ENCODE measurements around the gene HSBP1L1. TPM values are rescaled to one million over a fixed set of nuclear protein-coding genes. Genes with fewer than 3 reads are reported as not detected.

HSBP1L1 gene
- total RNA-seq, 1 donor from 2014 or later, result 28.2 TPM

DNA sequence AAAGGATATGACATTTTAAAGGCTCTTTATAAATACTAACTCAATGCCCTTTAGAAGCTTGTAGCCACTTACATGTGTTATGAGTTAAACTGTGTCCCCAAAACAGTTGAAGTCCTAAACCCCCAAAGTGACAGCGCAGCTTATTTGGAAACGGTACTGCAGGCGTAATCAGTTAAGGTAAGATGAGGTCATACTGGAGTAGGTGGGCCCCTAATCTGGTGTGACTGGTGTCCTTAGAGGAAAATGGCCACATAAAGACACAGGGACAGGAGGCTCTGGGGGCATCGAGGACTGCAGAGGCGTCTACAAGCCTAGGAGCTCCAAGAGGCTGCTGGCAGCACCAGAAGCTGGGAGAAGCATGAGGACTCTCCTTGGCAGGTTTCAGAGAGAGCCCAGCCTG, 15.4 kb downstream of the HSBP1L1 start:
- peaks cover 13% of the 10 kb centered on the region for H3K36me3 ChIP-seq (ENCODE audit: control insufficient read depth, insufficient read depth, low read length)
- no peak overlapping the region for H3K4me3 ChIP-seq (ENCODE audit: low read depth, low read length)
- no peak for FAIRE-seq
- H3K27me3 ChIP-seq (ENCODE audit: control insufficient read depth, insufficient read depth, low read length), result no peaks in the 10 kb centered on the region
- DNase-seq (ENCODE audit: low read depth), result no peak
- TF ChIP-seq, protein P1, sequence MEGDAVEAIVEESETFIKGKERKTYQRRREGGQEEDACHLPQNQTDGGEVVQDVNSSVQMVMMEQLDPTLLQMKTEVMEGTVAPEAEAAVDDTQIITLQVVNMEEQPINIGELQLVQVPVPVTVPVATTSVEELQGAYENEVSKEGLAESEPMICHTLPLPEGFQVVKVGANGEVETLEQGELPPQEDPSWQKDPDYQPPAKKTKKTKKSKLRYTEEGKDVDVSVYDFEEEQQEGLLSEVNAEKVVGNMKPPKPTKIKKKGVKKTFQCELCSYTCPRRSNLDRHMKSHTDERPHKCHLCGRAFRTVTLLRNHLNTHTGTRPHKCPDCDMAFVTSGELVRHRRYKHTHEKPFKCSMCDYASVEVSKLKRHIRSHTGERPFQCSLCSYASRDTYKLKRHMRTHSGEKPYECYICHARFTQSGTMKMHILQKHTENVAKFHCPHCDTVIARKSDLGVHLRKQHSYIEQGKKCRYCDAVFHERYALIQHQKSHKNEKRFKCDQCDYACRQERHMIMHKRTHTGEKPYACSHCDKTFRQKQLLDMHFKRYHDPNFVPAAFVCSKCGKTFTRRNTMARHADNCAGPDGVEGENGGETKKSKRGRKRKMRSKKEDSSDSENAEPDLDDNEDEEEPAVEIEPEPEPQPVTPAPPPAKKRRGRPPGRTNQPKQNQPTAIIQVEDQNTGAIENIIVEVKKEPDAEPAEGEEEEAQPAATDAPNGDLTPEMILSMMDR (IDR thresholded peaks at IDR 0.05; ENCODE audit: insufficient read depth, low read length, severe bottlenecking), result no peak

DNA sequence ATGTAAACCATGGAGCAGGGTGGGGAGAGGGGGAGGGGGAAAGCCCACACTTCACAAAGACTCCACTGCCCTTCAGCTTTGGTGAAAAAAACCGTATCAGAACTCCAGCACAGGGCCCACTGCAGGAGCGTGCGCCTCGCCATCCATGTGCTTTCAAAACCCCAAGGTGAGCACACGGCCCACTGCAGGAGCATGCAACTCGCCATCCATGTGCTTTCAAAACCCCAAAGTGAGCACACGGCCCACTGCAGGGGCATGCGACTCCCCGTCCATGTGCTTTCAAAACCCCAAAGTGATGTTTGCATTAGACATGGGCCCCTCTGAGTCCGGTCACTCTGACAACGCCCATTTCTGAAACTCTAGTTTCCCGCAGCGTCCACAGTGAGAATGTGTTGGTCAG, 16.1 kb downstream of the HSBP1L1 start:
- H3K36me3 ChIP-seq (ENCODE audit: control insufficient read depth, insufficient read depth, low read length), result peaks cover 11% of the 10 kb centered on the region
- TF ChIP-seq, protein P1 (IDR thresholded peaks at IDR 0.05; ENCODE audit: insufficient read depth, low read length, severe bottlenecking), result no peak
- H3K27me3 ChIP-seq (ENCODE audit: control insufficient read depth, insufficient read depth, low read length), result no peaks in the 10 kb centered on the region
- H3K4me3 ChIP-seq (ENCODE audit: low read depth, low read length), result no peak overlapping the region
- FAIRE-seq, result no peak
- no peak for DNase-seq (ENCODE audit: low read depth)

DNA sequence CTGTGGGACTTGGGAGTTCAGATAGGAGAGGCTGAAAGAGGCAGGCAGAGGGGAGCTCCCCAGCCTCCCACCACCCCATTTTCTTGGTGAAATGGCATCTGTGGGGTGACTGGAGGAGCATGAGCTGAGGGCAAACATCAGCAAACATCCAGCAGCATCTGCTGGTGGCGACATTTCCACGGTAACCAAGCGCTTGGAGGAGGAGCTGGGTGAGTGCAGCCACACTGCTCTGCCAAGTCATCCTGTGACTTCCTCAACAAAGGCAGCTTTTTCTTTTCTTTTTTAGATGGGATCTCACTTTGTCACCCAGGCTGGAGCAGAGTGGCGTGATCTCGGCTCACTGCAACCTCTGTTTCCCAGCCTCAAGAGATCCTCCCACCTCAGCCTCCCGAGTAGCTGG, 18.3 kb downstream of the HSBP1L1 start:
- TF ChIP-seq, protein P1 (IDR thresholded peaks at IDR 0.05; ENCODE audit: insufficient read depth, low read length, severe bottlenecking), result no peak
- Histone ChIP-seq H3K27me3 (ENCODE audit: control insufficient read depth, insufficient read depth, low read length) (no peaks in the 10 kb centered on the region), H3K4me3 (ENCODE audit: low read depth, low read length) (no peak overlapping the region), H3K36me3 (ENCODE audit: control insufficient read depth, insufficient read depth, low read length) (peaks cover 15% of the 10 kb centered on the region)
- FAIRE-seq (no peak), DNase-seq (ENCODE audit: low read depth) (no peak)

DNA sequence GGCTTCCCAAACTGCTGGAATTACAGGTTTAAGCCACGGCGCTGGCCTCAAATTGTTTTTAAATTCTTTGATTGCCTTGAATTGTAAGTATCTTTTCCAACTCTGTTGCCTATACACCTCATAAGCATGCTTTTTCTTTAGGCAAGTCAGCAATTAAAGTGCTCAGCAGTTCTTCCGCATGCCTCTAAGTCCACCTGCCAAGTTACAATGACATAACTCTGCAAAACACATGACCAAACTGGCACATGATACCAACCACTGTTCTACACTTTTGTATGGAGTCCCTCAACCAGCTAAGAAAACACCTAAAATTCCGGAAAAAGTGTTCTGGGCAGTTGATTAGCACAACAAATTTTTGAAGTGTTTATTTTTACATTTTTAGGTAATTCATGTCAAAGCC, 18.8 kb downstream of the HSBP1L1 start:
- H3K27me3 ChIP-seq (ENCODE audit: control insufficient read depth, insufficient read depth, low read length), result no peaks in the 10 kb centered on the region
- peak; percentile 41 for DNase-seq (ENCODE audit: low read depth)
- no peak for FAIRE-seq
- no peak overlapping the region for H3K4me3 ChIP-seq (ENCODE audit: low read depth, low read length)
- TF ChIP-seq, protein P1 (IDR thresholded peaks at IDR 0.05; ENCODE audit: insufficient read depth, low read length, severe bottlenecking), result no peak
- peaks cover 15% of the 10 kb centered on the region for H3K36me3 ChIP-seq (ENCODE audit: control insufficient read depth, insufficient read depth, low read length)

DNA sequence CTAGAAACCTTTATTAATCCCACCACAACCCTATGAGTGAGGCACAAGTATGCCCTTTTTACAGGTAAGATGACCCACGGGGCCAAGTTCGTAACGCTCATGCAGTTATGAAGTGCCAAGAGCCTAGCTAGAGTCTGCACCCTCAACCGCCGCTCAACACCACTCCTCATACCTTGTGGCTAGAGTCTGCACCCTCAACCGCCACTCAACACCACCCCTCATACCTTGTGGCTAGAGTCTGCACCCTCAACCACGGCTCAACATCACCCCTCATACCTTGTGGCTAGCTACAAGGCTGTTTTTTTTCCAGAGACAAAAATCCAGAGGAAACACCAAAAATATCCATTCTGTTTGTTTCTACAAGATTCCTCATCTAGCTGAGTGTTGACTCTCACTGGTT, 19.4 kb downstream of the HSBP1L1 start:
- DNase-seq (ENCODE audit: low read depth) (no peak), FAIRE-seq (no peak)
- H3K4me3 ChIP-seq (ENCODE audit: low read depth, low read length), result no peak overlapping the region
- TF ChIP-seq, protein P1 (IDR thresholded peaks at IDR 0.05; ENCODE audit: insufficient read depth, low read length, severe bottlenecking), result no peak
- H3K36me3 ChIP-seq (ENCODE audit: control insufficient read depth, insufficient read depth, low read length), result peaks cover 15% of the 10 kb centered on the region
- H3K27me3 ChIP-seq (ENCODE audit: control insufficient read depth, insufficient read depth, low read length), result no peaks in the 10 kb centered on the region

DNA sequence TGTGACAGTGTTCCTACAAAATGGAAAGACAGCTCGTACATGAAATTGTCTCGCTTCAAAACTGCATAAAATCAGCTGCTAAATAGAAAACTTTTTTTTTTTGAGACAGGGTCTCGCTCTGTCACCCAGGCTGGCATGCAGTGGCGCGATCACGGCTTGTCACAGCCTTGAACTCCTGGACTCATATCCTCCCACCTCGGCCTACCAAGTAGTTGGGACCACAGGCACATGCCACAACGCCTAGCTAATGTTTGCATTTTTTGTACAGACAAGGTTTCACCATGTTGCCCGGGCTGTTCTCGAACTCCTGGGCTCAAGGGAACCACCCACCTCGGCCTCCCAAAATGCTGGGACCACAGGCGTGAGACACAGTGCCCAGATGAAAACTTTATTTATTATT, 20.7 kb downstream of the HSBP1L1 start:
- DNase-seq (ENCODE audit: low read depth), result no peak
- FAIRE-seq, result no peak
- Histone ChIP-seq H3K4me3 (ENCODE audit: low read depth, low read length) (no peak overlapping the region), H3K27me3 (ENCODE audit: control insufficient read depth, insufficient read depth, low read length) (no peaks in the 10 kb centered on the region), H3K36me3 (ENCODE audit: control insufficient read depth, insufficient read depth, low read length) (peaks cover 9% of the 10 kb centered on the region)
- TF ChIP-seq, protein P1 (IDR thresholded peaks at IDR 0.05; ENCODE audit: insufficient read depth, low read length, severe bottlenecking), result no peak

Measured in bronchial epithelial cell (primary cell).